GM19463 (cell line): Measurements from ENCODE around the gene ELOVL7.
"Not testable (repeated sequence)": the region's sequence is repeated elsewhere in the genome, so short reads cannot be mapped to it uniquely, and the experiment has no call there.

Source experiments
- ATAC-seq: cut with Tn5 transposase; IDR thresholded peaks from one replicate; pipeline ENCODE4 v1.9.1; 2021; ENCODE audit warnings: mild to moderate bottlenecking, moderate library complexity; ENCODE audit not compliant: unreplicated experiment

ELOVL7 gene

DNA sequence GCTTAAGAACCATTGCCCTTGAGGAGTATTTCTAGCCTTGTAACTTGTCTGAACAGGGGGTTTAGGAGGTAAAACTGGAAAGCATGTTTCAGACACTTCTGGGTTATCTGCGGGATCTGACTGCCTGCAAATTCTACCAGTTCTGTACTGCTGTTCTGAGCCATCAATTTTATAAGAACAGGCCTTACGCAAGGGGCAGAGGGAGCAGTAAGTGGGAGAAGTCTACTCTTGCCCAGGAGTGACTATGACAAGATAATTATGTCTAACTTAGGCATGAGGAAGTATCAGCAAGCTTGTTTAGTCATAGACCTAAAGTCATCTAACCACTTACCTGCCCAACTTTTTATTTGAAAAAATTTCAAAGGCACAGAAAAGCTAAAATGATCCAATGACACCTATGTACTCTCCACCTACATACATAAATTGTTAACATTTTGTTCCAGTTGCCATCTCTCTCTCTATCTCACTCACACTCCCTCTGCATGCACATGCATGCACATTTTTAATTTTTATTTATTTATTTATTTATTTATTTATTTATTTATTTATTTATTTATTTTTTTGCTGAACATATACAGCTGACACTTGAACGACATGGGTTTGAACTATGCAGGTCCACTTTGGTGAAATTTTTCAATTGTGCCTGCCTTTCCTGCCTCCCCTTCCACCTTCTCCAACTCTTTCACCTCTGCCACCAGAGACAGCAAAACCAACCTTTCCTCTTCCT is 125.7 kb downstream of the ELOVL7 start:
- no peak for ATAC-seq

DNA sequence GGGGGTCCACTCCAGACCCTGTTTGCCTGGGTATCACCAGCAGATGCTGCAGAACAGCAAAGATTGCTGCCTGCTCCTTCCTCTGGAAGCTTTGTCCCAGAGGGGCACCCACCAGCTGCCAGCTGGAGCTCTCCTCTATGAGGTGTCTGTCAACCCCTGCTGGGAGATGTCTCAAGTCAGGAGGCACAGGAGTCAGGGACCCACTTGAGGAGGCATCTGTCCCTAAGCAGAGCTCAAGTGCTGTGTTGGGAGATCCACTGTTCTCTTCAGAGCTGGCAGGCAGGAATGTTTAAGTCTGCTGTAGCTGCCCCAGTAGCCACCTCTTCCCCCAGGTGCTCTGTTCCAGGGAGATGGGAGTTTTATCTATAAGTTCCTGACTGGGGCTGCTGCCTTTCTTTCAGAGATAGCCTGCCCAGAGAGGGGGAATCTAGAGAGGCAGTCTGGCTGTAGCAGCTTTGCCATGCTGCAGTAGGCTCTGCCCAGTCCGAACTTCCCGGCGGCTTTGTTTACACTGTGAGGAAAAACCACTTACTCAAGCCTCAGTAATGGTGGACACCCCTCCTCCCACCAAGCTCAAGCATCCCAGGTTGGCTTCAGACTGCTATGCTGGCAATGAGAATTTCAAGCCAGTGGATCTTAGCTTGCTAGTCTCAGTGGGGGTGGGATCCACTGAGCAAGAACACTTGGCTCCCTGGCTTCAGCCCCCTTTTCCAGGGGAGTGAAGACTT is 128.7 kb downstream of the ELOVL7 start:
- not testable (repeated sequence) for ATAC-seq

DNA sequence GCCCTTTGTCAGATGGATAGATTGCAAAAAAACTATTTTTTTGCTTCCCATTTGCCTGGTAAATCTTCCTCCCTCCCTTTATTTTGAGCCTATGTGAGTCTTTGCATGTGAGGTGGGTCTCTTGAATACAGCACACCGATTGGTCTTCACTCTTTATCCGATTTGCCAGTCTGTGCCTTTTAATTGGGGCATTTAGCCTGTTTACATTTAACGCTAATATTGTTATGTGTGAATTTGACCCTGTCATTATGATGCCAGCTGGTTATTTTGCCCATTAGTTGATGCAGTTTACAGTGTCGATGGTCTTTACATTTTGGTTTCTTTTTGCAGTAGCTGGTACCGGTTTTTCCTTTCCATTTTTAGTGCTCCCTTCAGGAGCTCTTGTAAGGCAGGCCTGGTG is 131.1 kb downstream of the ELOVL7 start:
- ATAC-seq: no peak

DNA sequence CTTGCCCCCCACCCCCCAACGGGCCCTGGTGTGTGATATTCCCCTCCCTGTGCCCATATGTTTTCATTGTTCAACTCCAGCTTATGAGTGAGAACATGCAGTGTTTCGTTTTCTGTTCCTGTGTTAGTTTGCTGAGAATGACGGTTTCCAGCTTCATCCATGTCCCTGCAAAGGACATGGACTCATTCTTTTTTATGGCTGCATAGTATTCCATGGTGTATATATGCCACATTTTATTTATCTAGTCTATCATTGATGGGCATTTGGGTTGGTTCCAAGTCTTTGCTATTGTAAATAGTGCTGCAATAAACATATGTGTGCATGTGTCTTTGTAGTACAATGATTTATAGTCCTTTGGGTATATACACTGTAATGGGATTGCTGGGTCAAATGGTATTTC is 132.2 kb downstream of the ELOVL7 start:
- not testable (repeated sequence) for ATAC-seq

DNA sequence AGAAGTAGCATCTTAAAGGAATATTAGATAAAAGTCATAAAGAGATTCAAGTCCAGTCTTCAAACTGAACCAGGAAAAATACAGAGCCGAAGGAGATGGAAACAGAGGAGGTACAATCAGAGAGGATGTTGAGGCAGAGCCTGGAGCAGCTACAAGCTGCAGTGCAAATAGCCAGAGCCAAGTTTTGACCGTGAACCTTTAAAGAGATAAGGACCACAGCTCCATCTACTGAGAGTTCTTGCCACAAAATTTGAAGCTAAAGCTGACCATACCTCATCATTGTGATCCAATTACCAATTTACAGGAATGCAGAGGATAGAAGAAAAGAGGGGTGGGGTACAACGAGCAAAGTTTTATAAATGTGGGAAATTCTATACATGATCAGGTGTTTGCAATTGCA is 133.7 kb downstream of the ELOVL7 start:
- ATAC-seq: no peak

DNA sequence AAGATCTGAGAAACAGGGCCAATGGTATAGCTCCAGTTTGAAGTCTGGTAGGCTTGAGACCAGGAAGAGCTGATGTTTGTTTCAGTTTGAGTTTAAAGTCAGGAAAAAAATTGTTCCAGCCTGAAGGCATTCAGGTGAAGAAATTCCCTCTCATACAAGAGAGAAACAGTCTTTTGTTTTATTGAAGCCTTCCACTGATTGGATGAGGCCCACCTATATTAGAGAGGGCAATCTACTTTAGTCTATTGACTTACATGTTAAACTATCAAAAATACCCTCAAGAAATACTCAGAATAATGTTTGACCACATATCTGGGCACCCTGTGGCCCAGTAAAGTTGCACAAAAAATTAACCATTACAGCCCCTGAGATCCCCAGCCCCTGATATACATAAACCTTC is 138.9 kb downstream of the ELOVL7 start:
- no peak for ATAC-seq

DNA sequence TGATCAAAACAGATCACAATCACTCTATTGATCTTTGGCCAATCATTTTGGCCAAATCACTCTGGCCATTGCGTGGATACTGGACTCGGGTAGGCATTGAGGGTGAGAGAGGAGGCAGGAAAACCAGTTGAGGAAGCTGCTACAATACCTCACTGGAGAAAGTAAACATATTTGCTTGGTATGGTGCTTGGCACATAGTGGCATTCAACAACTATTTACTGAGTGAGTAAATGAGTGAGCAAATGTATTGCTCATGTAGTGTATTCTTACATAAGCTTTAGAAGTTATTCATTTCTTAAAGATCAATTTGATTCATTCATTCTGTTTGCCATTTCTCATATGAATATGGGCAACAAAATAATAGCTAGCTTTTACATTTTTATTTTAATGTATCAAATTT is 140.1 kb downstream of the ELOVL7 start:
- ATAC-seq: no peak
